ENCODE results near the gene GFOD1.

GRCh38 chr6:13372688-13373487 lies 114.5 kb downstream of the GFOD1 start:
- no peak for TF ChIP-seq POLR2A (IDR thresholded peaks at IDR 0.05)
- TF ChIP-seq CTCF (IDR thresholded peaks at IDR 0.05): no peak
- TF ChIP-seq POLR2AphosphoS5 (IDR thresholded peaks at IDR 0.05): no peak
